NCI-H1694 (cell line): Measurements from ENCODE around the gene KCTD4.
"Not testable (repeated sequence)": the region's sequence is repeated elsewhere in the genome, so short reads cannot be mapped to it uniquely, and the experiment has no call there.

ENCODE experiments used
- DNase-seq: peaks from one replicate; lab custom pipeline; 2025; lab: John Stamatoyannopoulos, UW

The KCTD4 gene

DNA sequence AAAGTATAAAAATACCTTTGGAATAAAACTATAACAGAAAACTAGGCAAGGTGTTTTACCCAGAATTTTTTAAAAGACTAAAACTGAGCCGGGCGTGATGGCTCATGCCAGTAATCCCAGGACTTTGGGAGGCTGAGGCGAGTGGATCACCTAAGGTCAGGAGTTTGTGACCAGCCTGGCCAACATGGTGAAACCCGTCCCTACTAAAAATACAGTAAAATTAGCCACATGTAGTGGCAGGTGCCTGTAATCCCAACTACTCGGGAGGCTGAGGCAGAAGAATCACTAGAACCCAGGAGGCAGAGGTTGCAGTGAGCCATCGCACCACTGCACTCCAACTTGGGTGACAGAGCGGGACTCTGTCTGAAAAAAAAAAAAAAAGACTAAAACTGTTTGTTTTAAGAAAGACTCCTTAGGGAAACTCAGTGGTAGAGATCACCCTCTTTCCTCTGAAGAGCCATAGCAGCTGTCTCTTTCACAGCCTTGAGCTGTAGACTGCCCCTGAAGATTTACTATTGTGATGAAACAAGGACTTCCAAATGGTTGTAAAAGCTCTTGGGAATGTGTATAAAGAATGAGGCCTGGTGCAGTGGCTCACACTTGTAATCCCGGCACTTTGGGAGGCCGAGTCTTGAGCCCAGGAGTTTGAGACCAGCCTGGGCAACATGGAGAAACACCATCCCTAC, 14.7 kb upstream of the KCTD4 start:
- no peak for DNase-seq

DNA sequence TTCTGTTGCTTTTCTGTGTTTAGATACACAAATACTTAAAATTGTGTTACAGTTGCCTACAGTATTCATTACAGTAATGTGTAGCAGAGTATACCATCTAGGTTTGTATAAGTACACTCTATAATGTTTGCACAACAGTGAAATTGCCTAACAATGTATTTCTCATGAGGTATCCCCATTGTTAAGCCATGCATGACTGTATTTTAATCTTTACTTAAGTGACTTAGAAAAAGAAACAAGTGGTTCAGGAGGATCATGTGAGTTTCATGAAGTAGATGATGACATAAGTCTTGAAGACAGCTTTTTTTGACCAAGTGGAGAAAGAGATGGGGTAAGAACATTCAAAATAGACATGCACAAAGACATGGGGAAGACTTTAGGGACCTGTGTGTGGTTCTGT, 8.4 kb upstream of the KCTD4 start:
- no peak for DNase-seq

DNA sequence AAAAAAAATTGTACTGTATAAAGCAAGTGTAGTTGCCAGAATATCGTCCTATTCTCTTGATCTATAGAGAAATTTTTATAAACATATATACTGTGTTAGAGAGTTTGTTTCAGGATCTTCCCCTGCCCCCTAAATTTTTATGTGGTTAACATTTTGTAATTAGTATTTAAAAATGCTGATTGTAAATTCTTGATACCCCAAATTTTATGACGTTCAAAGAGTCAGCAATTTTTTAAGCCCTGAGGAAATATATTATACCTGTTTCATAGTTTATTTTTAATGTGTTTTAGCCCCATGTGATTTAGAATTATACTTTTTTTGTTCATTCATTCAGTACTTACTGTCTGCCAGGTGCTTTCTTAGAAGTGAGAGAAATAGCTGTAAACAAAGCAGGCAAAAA, 7.3 kb upstream of the KCTD4 start:
- no peak for DNase-seq

DNA sequence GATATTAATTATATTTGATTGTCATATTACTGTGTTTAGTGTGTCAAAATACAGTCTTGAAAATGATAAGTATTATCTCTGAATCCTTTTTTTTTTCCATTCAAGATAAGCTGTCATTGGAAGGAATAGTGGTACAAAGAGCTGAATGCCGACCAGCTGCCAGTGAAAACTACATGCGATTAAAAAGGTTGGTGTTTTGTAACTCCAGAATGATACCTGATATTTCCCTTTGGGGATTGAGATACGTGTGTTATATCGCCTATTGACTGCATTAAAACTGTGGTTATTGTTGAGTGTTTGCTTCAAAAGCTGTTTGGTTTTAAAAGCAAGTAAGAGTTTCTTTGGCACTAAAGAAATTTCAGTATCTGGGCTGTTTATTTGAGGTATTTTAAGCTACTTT, 6.5 kb upstream of the KCTD4 start:
- no peak for DNase-seq

DNA sequence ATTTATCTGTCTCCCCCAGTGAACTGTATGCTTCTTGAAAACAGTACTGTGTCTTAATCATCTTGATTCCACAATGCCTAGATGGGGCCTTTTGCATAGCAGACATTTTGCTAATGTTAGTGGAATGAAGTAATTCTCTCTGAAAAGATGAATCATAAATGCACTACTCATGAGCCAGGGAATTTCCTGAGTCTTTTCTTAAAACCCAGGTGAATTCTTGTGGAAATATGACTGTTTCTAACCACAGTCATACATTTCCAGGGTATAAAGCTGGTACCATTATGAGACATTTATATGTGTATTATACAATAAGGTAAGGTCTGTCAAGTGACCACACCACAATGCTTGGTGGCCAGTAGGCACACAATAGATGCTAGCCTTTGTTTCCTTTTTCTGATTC, 5.5 kb upstream of the KCTD4 start:
- no peak for DNase-seq

DNA sequence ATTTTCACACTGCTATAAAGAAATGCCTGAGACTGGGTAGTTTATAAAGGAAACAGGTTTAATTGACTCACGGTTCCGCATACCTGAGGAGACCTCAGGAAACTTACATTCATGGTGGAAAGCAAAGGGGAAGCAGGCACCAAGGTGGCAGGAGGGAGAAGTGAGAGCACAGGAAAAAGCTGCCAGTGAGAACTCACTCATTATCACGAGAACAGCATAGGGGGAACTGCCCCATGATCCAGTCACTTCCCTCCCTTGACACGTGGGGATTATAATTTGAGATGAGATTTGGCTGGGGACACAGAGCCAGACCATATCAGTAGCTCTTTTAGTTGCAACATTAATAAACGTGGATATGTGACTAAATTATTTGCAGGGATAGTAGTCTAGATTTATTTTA, 4.3 kb upstream of the KCTD4 start:
- DNase-seq: no peak

DNA sequence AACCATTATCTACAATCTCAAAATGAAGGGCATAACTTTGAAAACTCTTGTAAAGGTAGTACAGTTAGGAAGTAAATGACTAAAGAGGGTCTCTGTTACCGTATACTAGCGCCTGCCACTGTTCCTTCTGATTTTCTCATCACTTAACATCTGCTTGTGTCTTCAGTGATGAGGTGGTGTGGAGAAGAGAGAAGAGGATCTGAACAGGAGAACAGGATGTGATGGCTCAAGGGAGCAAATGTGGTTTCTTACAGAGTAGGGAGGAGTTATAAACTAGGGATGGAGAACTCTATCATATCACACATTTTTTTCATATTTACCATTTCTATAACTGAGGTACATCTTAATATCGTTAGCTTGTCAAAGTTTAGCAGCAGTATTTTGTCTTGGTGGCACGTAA, 1.1 kb downstream of the KCTD4 start:
- no peak for DNase-seq

DNA sequence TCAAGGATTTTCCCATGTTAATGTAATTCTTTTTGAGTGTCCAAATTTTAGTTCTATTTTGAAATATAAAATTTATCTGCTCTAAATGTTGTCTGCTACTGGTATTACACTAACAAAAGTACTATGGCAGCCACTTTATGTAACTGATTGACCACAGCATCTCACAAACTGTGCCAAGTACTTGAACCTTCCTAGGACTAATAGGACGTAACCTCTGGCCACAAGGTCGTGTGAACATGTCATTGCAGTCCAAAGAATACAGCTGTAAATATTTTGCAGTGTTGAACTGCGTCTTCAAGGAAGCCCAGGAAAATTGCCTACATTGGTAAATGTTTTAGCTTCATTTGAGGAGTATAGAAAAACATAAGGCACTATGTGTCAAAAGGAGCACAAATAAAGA, 1.9 kb downstream of the KCTD4 start:
- DNase-seq: no peak

DNA sequence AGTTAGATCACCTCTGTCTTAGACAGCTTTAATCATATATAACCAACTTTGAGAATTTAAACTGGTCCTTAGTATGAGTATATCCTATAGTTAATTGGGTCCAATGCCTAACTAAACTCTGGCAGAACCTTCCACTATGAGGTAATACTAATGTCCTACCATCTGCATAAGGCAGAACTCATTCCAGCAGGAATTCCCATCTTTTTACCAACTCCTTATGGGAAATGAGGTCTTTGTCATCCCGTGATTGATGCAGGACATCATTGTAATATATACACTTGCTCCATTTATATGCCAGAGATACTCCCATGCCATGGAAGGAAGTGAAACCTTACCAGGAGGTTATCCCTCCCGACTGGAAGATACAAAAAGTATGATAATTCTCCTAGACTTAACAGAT, 2.8 kb downstream of the KCTD4 start:
- no peak for DNase-seq

DNA sequence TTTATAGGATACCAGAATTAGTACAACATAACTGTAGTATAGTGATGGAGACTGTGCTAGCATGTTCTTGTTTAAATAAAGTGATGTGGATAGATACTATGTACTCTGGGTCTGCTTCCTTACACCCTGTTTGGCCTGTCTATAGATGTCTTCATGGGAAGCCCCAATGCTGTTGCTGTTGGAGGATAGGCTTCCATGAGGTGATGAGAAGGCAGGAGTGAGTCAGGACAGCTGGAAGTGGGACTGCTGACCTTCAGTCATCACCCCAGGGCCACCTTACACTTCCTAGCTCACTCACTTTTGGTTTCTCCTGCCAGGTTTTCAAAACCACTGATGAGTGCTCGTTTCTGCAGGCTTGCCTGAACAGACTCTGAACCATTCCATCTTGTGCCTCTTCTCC, 4.2 kb downstream of the KCTD4 start:
- no peak for DNase-seq

DNA sequence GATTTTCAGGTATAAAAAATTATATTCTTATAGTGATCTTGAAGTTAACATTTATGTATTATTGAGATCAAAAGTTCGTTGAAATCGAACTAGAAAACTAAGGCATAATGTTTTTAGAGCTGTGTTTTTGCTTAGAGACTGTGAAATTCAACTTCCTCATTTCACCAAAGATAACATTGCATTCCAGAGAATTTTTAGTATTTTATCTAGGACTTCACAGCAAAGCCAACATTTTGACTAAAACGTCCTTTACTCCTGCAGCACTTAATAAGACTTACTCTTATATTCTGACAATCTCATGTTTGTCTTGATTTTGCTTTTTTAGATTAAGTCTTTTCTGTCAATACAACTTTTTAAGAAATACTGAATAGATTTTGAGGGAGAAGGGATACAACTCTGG, 4.7 kb downstream of the KCTD4 start:
- no peak for DNase-seq

DNA sequence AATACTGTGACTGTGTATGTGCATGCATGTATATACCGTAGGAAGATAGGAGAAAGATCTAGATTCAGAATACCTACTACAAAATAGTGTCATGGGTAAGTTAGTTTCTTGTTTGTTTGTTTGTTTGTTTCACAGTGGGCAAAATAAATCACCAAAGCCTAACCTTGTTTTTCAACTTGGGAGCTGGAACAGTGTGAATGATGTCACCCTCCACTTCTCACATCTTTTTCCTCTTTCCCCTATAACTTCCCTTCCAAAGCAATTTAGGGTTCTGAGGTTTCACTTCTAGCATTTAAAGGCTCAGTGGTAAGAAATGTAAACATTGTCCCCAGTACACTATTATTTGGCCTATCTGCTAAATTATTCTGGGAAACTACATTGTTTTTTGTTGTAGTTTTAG, 5.4 kb downstream of the KCTD4 start:
- no peak for DNase-seq

DNA sequence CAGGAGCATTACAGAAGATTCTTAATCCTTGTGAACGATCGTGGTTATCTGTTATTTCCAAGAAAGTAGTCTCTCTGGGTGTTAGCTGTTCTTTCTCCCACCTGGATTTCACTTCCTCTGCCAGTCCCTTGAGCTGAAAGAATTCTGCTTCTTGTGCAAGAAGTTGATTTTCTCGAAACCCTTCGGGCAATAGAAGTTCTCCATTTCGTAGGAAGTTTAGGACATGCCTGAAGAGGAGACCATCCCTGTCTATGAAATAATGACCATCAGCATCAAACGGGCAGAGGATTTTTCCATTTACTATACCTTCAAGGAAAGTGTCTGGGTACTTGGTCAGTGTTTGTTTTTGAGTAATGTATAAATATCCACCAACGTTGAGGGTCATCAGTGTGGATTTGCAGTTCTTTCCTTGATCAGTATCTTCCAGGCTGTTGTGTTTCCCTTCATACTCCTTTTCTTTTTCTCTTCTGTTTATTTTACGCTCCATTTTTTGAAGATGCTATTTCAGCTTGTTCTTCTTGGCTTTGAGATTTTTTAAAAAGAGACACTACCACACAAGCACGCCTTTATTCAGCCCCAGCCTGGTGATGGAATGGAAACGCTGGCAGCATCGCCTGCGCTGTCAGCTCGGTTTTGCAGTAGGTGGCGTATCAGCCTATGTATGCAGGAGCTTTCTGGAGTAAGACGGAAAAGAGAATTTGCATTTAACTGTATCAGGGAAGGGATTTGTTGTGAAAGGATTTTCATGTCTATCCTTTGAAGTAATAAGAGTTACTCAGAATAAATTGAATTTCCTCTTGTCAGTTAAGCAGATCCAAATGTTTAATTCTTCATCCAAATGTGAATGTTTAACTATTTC, 6.5 kb downstream of the KCTD4 start:
- DNase-seq: no peak

DNA sequence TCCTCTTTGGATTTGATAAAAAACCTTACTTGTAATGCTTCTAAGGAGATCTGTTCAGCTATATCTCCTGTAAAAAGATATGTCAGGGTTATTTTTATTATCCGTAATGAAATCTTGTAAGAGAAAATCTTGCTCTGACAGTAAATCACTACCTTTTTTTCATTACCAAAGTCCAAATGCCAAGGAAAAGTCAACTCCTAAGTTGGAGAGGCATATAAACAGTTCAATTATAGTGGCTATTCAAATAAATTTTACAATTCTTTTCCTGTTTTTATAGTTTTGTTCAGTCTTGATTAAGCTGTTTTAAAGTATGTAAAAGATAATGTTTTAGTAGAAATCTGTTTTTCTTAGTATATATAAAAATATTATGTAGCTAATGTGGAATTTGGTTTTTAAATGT, 9.0 kb downstream of the KCTD4 start:
- DNase-seq: no peak

DNA sequence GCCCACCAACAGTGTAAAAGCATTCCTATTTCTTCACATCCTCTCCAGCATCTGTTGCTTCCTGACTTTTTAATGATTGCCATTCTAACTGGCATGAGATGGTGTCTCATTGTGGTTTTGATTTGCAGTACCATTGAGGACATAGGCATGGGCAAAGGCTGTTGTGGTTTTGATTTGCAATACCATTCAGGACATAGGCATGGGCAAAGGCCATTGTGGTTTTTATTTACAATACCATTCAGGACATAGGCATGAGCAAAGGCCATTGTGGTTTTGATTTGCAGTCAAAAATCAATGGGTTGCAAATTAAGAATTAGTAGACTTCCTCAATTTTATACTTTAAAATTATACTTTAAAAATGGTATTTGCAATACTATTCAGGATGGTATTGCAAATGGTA, 11.3 kb downstream of the KCTD4 start:
- DNase-seq: not testable (repeated sequence)

DNA sequence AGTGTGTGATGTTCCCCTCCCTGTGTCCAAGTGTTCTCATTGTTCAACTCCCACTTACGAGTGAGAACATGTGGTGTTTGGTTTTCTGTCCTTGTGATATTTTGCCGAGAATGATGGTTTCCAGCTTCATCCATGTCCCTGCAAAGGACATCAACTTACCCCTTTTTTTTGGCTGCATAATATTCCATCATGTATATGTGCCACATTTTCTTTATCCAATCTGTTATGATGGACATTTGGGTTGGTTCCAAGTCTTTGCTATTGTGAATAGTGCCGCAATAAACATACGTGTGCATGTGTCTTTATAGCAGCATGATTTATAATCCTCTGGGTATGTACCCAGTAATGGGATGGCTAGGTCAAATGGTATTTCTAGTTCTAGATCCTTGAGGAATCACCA, 11.8 kb downstream of the KCTD4 start:
- not testable (repeated sequence) for DNase-seq

DNA sequence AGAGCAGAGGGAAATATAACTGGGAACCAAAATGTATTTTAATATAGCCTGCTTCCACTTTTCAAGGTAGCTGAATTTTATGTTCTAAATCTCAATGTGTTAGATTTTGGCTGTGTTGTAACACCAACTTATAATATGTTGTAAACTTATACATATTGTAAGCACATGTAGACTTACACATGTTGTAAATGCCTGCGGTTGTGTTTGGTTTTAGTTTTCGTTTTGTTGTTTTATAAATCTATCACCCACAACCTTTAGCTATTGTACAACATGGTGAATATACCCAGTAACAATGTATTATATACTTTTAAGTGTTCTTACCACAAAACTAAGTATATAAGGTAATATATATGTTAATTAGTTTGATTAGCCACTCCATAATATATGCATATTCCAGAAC, 15.6 kb downstream of the KCTD4 start:
- no peak for DNase-seq

DNA sequence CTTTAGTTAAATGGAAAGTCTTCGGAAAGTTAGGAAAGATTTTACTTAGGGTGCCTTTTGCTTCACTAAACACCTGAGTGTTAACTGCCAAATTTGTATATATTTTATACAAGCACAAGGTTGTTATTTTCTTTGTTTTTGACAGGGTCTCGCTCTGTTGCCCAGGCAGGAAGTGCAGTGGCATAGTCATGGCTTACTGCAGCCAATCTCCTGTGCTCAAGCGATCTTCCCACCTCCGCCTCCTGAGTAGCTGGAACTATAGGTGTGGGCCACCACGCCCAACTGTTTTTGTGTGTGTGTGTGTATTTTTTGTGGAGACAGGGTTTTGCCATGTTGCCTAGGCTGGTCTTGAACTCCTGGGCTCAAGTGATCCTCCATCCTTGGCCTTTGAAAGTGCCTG, 16.2 kb downstream of the KCTD4 start:
- no peak for DNase-seq

DNA sequence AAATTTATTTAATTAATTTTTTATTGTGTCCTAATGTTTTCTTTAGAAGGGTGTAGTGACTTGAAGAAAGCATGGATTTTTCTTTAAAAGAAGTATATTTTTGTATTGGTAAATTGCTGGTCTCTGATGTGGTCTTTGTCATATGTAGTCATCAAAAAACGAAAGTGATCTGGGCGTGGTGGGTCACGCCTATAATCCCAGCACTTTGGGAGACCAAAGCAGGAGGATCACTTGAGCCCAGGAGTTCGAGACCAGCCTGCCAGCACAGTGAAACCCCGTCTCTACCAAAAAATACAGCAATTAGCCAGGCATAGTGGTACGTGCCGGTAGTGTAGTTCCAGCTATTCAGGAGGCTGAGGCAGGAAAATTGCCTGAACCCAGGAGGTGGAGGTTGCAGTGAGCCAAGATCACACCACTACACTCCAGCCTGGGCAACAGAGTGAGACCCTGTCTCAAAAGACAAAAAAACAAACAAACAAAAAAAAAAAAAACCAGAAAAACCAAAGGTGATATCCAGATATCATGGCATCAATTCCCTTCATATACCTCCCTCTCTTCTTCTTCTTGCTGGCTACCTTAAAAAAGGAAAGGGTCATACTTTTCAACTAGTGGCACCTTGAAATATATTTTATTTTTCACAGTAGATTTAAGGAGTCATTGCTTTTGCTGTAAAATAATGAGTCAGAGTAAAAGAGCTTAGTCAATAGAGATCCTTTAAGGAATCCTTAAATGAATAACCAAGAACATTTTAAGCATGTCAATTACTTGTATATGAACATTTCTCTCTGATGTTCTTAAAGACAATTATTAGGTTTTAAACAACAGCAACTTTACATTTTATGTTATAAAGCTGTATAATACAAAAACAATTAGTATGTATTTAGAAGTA, 19.9 kb downstream of the KCTD4 start:
- no peak for DNase-seq

DNA sequence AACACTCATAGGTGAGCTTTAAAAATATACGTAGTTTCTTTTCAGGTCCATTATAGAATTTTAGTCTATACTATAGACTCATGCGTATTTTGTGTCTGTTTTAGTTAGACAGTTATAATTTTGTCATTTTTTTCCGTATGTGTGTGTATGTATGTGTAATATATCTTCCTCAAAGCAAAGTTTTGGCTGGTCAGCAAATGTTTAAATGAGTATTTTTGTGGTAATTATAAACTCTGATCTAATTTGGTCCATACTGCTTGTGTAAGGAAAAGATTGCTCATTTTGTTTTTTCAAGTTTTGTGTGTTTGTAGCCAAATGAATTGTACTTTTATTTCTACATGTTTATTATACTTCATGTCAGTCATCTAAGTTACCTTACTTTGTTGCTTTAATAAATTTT, 20.5 kb downstream of the KCTD4 start:
- DNase-seq: no peak

DNA sequence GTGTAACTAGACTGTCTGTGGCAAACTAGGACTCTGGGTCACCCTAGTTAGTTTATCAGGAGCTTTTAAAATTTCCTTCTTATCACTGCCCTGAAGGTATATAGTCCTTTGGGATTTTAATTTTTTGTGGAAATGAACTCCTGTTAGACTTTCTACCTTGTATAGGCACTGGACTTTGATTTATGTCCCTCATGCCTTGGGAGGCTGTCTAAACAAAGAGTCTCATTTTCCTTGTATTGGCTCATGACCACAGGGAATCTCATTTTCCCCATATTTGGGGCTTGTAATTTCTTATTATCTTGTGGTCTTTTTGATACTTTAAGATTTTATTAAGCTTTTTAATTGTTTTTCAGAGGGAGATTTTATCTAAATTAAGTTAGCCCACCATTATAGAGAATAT, 21.4 kb downstream of the KCTD4 start:
- DNase-seq: no peak

DNA sequence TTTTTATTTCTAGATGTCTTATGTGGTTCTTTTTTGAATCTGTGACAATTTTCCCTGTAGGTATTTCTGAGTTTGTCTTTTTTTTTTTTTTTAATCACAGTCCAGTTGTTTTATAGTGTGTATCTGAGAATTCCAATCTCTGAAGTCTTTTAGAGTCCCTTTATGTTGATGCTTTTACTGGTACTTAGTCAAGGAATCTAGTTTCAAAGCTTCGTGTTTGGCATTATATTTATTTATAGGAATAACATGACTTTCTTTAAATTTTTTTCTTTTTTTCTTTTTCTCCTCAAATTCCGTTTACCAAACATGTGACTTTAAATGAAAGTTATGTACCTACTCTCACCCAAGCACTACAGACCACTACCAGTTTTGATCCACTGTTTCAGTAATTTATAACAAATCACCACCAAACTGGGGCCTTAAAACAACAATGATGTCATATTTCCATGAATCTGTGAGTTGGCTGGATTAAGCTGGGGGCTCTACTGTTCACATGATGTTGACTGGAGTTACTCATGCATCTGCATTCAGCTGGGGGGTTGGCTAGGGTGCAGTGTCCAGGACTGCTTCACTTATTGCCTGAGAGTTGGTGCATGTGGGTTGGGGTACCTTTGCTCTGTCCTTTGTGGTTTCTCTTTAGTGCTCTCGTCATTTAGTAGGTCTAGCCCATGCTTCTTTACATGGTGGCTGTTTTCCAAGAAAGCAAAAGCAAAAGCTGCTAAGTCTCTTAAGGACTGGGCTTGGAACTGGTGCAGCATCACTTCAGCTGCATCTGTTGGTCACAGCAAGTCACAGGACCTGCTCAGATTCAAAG, 22.3 kb downstream of the KCTD4 start:
- DNase-seq: no peak
